Lung (tissue), 12 donors: ENCODE results near the gene ARHGDIB. TPM values are rescaled to one million over a fixed set of nuclear protein-coding genes. Genes with fewer than 3 reads are reported as not detected.

Source experiments
- ATAC-seq: fragments of 200-7000 bp; cut with Tn5 transposase; one replicate; pipeline ENCODE4 v1.9.1; 2020; ENCODE audit warnings: moderate number of reproducible peaks; ENCODE audit not compliant: insufficient read depth, low FRiP score
- DNase-seq, 3 donors: peaks; one replicate each; pipeline ENCODE4 v3.0.0-alpha.2; 2013 to 2017
- H3K27ac ChIP-seq, 2 donors: one replicate each; pipeline ENCODE4 v1.5.1; 2013; ENCODE audit warnings: mild to moderate bottlenecking in 2 of 2, moderate library complexity in 2 of 2, control low read depth in 1 of 2, inconsistent platforms in 1 of 2, low read depth in 1 of 2, low read length in 1 of 2
- H3K27me3 ChIP-seq, 3 donors: one replicate each; pipeline ENCODE4 v1.5.1; 2013; ENCODE audit warnings: low read length in 2 of 3; ENCODE audit not compliant: control insufficient read depth in 3 of 3, insufficient read depth in 3 of 3
- H3K36me3 ChIP-seq, 4 donors: one replicate each; pipeline ENCODE4 v1.5.1; 2013; ENCODE audit warnings: low read length in 4 of 4, mild to moderate bottlenecking in 1 of 4, moderate library complexity in 1 of 4; ENCODE audit not compliant: control insufficient read depth in 4 of 4, insufficient read depth in 4 of 4
- H3K4me1 ChIP-seq, 5 donors: one replicate each; pipeline ENCODE4 v1.5.1; 2013; ENCODE audit warnings: low read length in 5 of 5, mild to moderate bottlenecking in 2 of 5, moderate library complexity in 1 of 5; ENCODE audit not compliant: control insufficient read depth in 5 of 5, insufficient read depth in 5 of 5
- H3K4me3 ChIP-seq: one replicate; pipeline ENCODE4 v1.5.1; 2013; ENCODE audit warnings: mild to moderate bottlenecking, control low read depth, moderate library complexity
- H3K9ac ChIP-seq, 2 donors: one replicate each; pipeline ENCODE4 v1.5.1; 2013; ENCODE audit warnings: low read length in 2 of 2, control low read depth in 1 of 2; ENCODE audit not compliant: insufficient read depth in 1 of 2
- H3K9me3 ChIP-seq, 4 donors: one replicate each; pipeline ENCODE4 v1.5.1; 2013; ENCODE audit warnings: low read length in 3 of 4, mild to moderate bottlenecking in 1 of 4, moderate library complexity in 1 of 4; ENCODE audit not compliant: control insufficient read depth in 4 of 4, insufficient read depth in 3 of 4
- CTCF ChIP-seq: IDR thresholded peaks from 2 replicates; pipeline ENCODE4 v1.5.1; 2012; ENCODE audit warnings: mild to moderate bottlenecking; ENCODE audit errors: control extremely low read depth, extremely low read depth
- WGBS, 2 donors: extraction: QIAGEN DNeasy Blood & Tissue Kit; methylation state at CpG; one replicate each; pipeline ENCODE4 v1.1.7; 2013; 5-methylcytosine and 5-hydroxymethylcytosine counted together
- polyA plus RNA-seq, 2 donors: library from polyadenylated mRNA; stranded (reverse); fragments of 200-250 nt; gene quantifications; one replicate each; pipeline ENCODE4 v1.2.1, GENCODE V29; 2013
- total RNA-seq, 2 donors: library from RNA; depleted of rRNA in 1 of 2; stranded (reverse); fragments of >200 nt in 1 of 2; gene quantifications; one replicate each; pipeline ENCODE4 v1.2.1, GENCODE V29; 2014 to 2021
- donor health status: control.
- donor health status: control.
- donor health status: Bipolar disorder and iron deficiency.
- donor health status: healthy.
- donor health status: DM: yes; HTN: yes; CAD: no.

ARHGDIB gene
- total and polyA plus RNA-seq, 4 donors = 66.5 to 597 (median 259) TPM

GRCh38 chr12:14959126-14959440 is 2.3 kb downstream of the ARHGDIB start:
- H3K9me3 ChIP-seq = no peaks in the 10 kb centered on the region
- H3K4me3 ChIP-seq = no peak overlapping the region
- TF ChIP-seq CTCF = no peak
- ATAC-seq (no peak), DNase-seq (no peak)
- no peaks in the 10 kb centered on the region for H3K27me3 ChIP-seq
- 48 to 68% methylated on average over 10 of the region's 10 CpGs for WGBS, 2 donors
- H3K27ac ChIP-seq = peak overlapping the region; percentile 63 to 79
- H3K4me1 ChIP-seq = peaks cover 0 to 6% (median 3%) of the 10 kb centered on the region in 5 donors
- H3K36me3 ChIP-seq = no peaks in the 10 kb centered on the region
- no peak overlapping the region for H3K9ac ChIP-seq

GRCh38 chr12:14958361-14959125 is 2.9 kb downstream of the ARHGDIB start:
- Histone ChIP-seq H3K36me3 (no peaks in the 10 kb centered on the region), H3K27ac (peak overlapping the region; percentile 63 to 83), H3K27me3 (no peaks in the 10 kb centered on the region), H3K9me3 (no peaks in the 10 kb centered on the region), H3K9ac (no peak overlapping the region), H3K4me1 (peaks cover 0 to 6% (median 3%) of the 10 kb centered on the region in 5 donors), H3K4me3 (no peak overlapping the region)
- no peak for TF ChIP-seq CTCF
- 37 to 53% methylated on average over 11 of the region's 11 CpGs for WGBS, 2 donors
- ATAC-seq (no peak), DNase-seq (no peak)

GRCh38 chr12:14957551-14958168 is 3.7 kb downstream of the ARHGDIB start:
- H3K4me1 ChIP-seq = peaks cover 0 to 6% (median 3%) of the 10 kb centered on the region in 5 donors
- WGBS, 2 donors = 42 to 45% methylated on average over 5 of the region's 5 CpGs
- H3K27ac ChIP-seq = peak overlapping the region; percentile 55 to 83
- no peak overlapping the region for H3K4me3 ChIP-seq
- H3K9me3 ChIP-seq = no peaks in the 10 kb centered on the region
- H3K27me3 ChIP-seq = no peaks in the 10 kb centered on the region
- no peak for ATAC-seq
- no peak for DNase-seq
- TF ChIP-seq CTCF = no peak
- no peak overlapping the region for H3K9ac ChIP-seq
- H3K36me3 ChIP-seq = no peaks in the 10 kb centered on the region
